NCI-H345 treated with DMSO at 0.1 percent for 48 hours (cell line): ENCODE results near the gene TMEM255B.
A peak's percentile ranks its signal among the peaks of the same experiment; 100 is the strongest.
"Not testable (repeated sequence)": the region's sequence is repeated elsewhere in the genome, so short reads cannot be mapped to it uniquely, and the experiment has no call there.

Experiments
- DNase-seq: peaks from one replicate; lab custom pipeline; 2025; ENCODE audit not compliant: unreplicated experiment; lab: John Stamatoyannopoulos, UW

TMEM255B gene

DNA sequence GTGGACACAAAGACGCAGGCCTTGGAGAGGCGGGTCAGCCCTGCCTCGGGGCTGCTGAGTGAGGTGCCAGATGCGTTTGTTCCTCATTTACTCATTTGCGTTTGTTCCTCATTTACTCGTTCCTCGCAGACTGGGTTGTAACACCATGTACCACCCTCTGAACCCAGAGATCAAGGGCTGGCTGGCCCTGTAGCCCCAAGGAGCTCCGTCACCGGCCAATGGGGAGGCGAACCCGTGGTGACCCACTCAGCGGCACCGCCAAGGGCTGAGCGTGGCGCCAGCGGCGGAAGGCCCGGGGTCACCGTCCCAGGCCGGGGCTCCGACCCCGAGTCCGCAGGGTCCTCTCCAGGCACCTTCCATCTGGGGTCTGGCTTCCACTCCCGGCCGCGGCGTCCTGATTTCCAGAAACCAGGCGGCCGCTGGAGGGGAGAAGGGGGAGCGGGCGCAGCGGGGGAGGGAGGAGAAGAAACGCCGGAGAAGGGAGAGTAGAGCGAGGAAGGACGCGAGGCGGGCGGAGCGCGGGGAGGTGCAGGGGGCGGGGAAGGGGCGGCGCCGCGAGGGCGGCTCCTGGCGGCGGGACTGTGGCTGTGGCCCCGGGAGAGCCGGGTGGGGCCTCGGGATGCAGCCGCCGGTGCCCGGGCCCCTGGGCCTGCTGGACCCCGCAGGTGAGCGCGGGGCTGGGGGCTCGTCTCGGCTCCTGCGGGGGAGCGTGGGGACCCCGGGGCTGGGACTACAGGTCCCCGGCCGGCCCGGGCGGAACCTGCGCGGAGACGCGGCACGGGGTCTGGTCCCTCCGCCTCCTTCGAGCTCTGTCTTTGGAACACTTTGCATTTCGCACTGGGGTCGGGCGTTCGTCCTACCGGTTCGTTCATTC is at the start of gene TMEM255B:
TSS of gene TMEM255B (plus strand) at position 576 of the 874 bp plus-strand sequence. CDS start at position 620, 44 bp downstream.
- DNase-seq = peak; percentile 46

DNA sequence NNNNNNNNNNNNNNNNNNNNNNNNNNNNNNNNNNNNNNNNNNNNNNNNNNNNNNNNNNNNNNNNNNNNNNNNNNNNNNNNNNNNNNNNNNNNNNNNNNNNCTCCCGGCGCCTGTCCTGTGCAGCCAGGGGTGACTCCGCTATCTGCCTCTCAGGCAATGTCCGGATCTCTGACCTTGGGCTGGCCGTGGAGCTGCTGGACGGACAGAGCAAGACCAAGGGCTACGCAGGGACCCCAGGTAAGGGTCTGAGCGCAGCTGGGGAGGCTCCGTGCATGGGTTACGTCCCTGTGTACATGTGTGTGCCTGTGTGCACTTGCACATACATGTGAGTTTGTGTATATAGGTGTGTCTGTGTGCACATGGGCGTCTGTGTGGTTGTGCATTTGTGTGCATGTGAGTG is 36.1 kb upstream of the TMEM255B start:
- DNase-seq = no peak

DNA sequence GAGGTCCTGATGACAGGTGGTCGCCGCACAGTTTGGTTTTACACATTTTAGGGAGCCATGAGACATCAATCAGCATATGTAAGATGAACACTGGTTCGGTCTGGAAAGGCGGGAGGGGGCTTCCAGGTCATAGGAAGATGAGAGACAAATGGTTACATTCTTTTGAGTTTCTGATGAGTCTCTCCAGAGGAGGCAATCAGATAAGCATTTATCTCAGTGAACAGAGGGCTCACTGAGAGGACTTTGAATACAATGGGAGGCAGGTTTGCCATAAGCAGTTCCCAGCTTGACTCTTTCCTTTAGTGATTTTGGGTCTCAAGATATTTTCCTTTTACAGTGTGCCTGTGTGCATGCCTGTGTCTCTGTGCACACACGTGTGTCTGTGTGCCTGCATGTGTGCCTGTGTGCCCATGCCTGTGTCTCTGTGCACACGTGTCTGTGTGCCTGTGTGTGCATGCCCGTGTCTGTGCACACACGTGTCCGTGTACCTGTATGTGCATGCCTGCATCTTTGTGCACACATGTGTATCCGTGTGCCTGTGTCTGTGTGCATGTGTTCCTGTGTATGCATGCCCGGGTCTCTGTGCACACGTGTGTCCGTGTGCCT is 35.5 kb upstream of the TMEM255B start:
- no peak for DNase-seq

DNA sequence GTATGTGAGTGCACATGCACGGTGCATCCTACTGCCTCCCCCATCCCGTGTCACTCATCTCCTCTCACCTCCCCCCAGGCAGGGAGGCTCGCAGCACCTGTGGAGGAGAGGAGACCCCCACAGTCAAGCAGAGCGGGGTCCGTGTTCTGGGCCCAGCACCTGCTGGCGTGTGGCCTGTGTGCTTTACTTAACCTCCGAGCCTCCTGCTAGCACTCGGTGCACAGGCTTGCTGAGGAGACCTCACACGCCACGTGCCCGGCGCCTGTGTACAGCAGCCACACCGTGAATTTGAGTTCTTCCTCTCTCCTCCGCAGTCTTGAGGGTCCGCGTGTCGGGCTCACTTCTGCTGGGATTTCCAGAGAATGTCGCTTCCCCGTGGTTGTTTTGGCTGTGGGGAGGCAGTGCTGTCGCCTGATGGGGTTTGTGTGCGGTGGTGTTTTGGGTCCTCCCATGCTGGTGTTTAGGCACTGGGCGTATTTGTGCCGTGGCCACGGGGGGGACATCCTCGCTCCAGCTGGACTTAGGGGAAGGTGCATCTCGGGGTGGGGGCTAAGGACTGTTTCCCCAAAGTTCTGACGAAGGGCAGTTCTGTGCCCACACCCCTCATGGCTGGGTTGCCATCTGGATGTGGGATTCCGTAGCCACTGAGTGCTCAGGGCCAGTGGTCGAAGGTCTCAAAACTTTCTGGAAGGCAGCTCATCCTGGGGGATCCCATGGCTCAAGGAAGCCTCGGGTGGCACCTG is 34.8 kb upstream of the TMEM255B start:
- no peak for DNase-seq

DNA sequence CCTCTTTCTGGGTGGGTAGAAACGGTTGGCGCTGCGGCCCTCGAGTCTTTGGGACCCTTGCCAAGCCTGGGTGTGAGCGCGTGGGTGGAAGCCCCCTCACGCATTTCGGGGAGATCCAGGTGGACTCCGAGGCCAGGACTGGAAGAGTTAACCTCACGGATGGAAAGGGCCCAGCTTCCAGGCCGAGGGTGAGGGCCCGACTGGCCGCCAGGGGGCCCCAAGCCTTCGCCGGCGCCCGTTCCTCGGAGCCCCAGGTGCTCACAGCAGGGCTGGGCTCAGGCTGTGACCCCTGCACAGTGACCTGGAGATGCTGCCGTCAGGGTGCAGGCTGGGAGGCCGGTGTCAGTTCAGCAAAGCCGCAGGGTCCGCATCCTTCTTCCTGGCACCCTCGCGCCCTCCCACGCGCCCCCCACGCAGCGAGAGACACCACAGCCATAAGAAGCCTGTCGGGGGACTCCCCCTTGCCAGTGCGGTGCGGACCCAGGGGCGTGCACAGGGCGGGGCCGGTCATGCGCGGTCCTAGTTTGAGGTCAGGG is 34.2 kb upstream of the TMEM255B start:
- peak; percentile 91 for DNase-seq

DNA sequence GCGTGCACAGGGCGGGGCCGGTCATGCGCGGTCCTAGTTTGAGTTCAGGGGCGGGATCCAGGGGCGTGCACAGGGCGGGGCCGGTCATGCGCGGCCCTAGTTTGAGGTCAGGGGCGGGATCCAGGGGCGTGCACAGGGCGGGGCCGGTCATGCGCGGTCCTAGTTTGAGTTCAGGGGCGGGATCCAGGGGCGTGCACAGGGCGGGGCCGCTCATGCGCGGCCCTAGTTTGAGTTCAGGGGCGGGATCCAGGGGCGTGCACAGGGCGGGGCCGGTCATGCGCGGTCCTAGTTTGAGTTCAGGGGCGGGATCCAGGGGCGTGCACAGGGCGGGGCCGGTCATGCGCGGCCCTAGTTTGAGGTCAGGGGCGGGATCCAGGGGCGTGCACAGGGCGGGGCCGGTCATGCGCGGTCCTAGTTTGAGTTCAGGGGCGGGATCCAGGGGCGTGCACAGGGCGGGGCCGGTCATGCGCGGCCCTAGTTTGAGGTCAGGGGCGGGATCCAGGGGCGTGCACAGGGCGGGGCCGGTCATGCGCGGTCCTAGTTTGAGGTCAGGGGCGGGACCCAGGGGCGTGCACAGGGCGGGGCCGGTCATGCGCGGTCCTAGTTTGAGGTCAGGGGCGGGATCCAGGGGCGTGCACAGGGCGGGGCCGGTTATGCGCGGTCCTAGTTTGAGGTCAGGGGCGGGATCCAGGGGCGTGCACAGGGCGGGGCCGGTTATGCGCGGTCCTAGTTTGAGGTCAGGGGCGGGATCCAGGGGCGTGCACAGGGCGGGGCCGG is 33.5 kb upstream of the TMEM255B start:
- not testable (repeated sequence) for DNase-seq

DNA sequence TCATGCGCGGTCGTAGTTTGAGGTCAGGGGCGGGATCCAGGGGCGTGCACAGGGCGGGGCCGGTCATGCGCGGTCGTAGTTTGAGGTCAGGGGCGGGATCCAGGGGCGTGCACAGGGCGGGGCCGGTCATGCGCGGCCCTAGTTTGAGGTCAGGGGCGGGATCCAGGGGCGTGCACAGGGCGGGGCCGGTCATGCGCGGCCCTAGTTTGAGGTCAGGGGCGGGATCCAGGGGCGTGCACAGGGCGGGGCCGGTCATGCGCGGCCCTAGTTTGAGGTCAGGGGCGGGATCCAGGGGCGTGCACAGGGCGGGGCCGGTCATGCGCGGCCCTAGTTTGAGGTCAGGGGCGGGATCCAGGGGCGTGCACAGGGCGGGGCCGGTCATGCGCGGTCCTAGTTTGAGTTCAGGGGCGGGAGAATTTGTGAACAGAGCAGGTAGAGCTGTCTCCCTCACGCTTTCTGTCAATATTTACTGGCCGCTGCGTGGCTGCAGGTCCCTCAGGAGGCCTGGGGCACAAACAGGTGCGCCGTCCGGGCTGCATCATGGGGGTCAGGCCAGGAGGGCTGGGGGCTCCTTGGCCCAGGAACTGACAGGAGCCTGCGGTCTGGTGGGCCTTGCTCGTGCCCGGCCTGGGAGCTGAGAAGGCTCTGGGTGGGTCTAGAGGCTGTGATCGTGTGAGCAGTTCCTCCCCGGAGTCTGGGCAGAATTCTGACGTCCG is 32.8 kb upstream of the TMEM255B start:
- peak; percentile 33 for DNase-seq

DNA sequence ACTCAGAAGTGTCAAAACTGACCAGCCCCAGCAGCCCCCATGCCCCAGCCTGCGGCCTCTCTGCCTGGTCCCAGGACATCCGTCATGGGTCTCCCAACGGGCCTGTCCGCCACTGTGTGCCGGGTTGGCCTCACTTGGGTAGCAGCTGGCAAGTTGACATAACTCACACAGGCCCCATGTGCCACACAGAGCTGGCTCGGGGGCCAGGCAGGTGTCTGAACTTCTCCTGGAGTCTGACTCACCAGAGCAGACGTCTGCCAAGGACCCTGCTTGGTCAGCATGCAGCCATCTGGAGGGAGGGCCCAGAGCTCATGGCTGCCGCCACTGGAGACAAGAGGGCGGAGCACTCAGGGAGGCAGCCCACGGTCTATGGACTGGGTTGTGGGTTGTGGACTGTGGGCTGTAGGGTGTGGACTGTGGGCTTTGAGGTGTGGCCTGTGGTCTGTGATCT is 32.0 kb upstream of the TMEM255B start:
- DNase-seq = no peak

DNA sequence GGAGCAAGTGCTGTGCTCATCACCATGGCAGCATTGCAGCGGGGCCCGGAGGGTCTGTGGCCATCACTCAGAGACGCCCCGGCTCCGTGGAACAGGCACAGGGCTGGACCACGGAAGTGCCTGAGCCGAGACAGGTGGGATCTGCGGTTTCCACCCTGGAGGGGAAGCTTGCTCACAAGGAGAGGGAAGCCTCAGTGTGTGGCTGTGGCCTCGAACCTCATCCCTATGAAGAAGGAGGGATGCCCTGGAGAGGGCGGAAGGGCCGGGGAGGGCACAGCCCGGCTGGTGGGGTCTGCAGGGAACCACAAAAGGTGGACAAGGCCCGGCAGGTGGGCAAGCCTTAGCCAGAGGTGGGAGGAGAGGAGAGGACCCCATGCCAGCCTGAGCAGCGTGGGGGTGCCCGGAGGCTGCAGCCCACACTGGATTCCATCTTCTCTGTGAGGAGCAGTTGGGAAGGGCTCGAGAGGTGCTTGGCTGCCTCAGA is 30.4 kb upstream of the TMEM255B start:
- DNase-seq = no peak

DNA sequence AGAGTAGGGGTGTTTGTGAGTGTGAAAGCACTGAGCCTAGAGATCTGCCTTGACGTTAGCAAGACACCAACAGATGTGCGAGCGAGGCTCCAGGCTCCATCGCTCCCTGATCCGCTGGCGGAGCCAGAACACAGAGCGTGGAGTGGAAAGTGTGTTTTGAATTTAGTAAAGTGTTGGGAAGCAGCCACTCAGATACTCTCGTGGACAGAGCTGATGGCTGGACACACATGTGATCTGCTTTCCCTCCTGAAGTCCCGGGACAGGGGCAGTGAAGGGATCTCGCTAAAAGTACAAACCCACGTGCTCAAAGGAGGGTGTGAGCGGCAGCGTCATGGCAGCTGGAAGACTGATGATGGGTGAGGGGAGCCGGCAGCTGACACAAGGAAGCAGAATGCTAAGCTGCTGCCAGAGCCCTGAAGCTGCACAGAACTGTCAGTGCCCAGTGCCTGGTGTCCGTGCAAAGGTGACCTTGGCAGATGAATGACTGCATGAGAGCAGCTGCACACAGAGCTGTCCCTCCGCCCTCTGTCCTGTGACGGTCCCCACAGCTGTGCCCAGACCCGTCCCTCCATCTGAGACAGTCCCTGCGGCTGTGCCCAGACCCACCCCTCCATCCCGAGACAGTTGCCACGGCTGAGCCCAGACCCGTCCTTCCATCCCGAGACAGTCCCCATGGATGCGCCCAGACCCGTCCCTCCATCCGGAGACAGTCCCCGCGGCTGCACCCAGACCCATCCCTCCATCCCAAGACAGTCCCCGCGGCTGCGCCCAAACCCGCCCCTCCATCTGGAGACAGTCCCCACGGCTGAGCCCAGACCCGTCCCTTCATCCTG is 29.6 kb upstream of the TMEM255B start:
- no peak for DNase-seq

DNA sequence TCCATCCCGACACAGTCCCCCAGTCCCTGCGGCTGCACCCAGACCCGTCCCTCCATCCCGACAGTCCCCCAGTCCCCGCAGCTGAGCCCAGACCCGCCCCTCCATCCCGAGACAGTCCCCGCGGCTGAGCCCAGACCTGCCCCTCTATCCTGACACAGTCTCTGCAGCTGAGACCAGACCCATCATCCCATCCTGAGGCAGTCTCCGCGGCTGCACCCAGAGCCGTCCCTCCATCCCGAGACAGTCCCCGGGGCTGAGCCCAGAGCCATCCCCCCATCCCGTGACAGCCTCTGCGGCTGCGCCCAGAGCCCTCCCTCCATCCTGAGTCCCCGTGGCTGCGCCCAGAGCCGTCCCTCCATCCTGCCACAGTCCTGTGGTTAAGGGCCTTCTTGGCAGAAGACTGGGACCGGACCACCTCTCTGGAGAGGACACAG is 28.8 kb upstream of the TMEM255B start:
- DNase-seq = no peak

DNA sequence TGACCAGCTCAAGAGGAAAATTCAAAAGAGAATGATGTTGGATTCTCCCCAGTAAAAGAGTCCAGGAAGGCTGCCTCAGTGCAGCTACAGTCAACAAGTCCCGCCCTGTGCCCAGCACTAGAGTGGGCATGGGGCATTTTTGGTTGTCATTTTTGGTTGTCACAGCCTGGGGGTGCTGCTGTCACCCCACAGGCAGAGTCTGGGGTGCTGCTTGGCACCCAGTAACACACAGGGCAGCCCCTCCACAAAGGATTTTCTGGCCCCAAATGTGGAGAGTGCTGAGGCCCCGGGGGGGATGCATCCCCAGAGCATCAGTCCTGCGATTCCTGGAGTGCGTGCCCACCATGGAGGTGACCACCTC is 28.2 kb upstream of the TMEM255B start:
- no peak for DNase-seq

DNA sequence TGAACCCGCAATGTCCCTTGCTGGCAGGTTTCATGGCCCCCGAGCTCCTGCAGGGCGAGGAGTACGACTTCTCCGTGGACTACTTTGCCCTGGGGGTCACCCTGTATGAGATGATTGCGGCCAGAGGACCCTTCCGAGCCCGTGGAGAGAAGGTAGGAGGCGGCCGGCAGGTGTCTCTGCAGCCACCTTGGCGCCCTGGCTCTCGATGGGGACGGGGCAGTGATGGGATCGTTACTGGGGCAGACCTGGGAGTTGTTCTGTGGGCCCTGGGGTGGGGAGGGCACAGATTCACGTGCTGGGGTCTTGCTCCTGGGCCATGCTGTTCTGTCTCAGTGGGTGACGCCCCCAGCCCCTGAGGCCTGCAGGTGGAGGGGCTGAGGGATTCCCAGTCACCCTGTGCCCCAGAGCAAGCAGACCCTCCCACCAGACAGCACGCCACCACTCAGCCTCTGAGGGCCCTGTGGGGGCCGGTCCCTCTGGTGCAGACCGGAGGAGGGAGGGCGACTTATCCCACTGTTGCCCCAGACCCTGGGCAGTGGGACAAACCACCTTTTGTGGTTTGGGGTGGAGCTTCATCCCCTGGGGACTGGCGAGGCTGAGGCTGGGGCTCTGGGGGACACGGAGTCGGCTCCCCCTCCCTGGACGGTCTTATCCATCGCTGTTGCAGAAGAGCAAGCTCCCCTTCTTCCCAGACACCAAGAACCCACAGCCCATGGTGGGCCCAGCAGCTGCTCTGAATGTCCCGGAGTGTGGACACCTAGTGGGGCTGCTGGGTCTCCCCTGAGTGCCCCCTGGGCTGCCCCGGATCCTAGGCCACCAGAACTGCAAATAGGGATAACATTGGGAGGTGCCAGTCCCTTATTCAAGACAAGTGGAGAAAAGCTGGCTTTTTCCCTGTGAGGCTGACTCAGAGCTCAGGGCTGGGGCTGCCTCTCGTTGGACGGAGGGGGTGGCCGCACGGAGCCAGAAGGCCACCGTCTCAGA is 27.5 kb upstream of the TMEM255B start:
- no peak for DNase-seq

DNA sequence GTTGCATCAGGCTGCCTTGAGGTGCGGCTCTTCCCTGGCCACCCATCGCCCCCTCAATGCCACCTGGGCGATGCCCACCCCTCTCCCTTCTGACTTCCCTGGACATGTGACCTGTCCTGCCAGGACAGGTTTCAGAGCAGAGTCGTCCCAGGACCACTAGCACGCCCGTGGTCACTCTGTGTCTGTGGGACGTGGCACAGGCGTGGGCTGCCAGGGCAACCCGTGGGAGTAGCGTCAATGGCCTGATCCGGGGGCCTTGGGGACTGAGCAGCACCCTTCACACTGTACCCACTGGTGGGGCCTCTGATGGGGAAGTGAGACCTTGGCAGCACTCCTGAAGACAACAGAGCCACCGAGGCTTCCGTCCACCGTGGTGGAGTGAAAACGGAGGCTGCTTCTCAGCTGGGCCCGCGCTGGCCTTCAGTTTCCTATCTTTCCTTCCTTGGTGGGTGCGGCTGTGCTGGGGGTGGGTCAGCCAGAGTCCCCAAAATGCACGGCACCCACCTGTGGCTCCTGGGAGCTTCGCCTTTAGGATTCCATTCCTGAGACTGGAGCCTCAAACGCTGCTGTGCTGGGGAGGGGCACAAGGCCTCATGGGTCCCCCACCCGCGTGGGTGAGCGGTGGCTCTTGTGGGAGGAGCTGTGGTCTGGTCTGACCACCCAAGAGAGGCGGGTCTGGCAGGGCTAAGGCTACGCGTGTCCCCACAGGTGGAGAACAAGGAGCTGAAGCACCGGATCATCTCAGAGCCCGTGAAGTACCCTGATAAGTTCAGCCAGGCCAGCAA is 26.7 kb upstream of the TMEM255B start:
- DNase-seq = no peak

DNA sequence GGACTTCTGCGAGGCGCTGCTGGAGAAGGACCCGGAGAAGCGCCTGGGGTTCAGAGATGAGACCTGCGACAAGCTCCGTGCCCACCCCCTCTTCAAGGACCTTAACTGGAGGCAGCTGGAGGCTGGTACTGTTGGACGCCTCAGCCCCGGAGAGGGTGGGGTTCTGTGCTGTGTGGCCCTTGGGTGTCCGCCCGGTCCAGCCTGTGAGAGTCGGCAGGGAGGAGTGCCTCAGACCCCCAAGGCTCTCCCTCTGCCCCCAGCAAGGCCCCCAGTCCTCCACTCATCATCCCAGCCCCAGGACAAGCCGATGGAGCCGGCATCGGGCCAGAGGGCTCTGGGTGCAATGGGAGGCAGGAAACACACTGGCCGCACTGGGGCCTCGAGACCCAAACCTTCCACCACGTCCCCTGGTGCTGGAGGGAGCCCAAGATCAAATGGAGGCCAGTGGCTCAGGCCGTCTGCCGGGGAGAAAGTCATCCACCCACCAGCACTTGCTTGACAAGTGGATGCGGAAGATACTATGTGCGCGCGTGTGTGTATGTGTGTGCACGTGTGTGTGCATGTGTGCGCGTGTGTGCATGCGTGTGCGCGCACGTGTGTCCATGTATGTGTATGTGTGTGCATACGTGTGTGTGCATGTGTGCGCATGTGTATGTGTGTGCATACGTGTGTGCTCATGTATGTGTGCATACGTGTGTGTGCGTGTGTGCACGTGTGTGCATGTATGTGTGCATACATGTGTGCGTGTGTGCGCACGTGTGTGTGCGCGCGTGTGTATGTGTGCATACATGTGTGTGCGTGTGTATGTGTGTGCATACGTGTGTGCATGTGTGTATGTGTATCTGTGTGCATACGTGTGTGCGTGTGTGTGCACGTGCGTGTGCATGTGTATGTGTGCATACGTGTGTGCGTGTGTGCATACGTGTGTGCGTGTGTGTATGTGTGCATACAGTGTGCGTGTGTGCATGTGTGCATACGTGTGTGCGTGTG is 25.8 kb upstream of the TMEM255B start:
- no peak for DNase-seq
